Glomerular visceral epithelial cell (primary cell): ENCODE measurements around the gene NSL1.
"Not testable (repeated sequence)": the region's sequence is repeated elsewhere in the genome, so short reads cannot be mapped to it uniquely, and the experiment has no call there.

Source experiments
- DNase-seq: peaks from one replicate; pipeline ENCODE4 v3.0.0-alpha.2; 2016; ENCODE audit errors: extremely low spot score

Gene NSL1

DNA sequence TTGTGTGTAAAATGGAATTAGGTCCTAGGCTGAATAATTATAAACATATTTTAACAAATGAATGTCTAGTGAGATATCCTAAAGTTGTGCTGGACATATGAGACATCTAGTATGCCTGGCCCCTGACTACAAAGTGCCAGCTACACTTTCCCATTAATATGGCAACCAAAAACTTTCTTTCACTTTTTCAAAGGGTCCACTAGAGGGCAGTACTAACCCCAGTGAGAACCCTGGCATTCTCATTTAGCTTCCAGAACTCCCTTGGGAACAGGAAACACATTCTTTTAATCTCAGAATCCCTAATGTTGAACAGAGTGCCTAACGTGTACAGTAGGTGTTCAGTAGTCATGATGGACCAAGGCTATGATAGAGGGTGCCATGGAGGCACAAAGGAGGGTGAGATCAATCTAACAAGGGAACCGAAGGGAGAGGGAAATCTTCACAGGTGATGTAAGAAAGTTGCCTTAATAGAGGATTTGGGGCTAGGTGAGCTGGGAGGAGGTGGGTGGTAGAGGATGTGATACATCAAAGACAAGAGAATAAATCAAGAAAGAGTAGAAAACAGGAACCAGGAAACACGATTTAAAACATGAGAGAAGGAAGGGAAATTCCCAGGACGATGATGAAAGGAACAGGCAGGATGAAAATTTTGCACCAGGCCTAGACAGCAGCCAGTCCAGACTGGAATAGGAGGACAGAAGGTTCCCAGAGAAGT is 41.6 kb downstream of the NSL1 start:
- peak; percentile 73 for DNase-seq

DNA sequence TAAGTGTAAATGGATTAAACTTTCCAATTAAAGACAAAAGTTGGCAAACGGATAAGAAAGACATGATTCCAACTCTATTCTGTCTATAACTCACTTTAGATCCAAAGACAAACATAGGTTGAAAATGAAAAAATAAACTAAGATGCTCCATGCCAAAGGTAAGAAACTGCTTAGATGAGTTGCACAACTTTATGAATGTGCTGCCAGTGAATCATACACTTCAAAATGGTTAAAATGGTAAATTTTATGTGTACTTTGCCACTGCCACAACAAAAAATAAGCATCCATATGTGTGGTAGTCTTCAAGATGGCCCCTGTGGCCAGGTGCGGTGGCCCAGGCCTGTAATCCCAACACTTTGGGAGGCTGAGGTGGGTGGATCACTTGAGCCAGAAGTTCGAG is 45.0 kb downstream of the NSL1 start:
- DNase-seq = no peak

GRCh38 chr1:212745303-212745702 is 46.3 kb downstream of the NSL1 start:
- no peak for DNase-seq

DNA sequence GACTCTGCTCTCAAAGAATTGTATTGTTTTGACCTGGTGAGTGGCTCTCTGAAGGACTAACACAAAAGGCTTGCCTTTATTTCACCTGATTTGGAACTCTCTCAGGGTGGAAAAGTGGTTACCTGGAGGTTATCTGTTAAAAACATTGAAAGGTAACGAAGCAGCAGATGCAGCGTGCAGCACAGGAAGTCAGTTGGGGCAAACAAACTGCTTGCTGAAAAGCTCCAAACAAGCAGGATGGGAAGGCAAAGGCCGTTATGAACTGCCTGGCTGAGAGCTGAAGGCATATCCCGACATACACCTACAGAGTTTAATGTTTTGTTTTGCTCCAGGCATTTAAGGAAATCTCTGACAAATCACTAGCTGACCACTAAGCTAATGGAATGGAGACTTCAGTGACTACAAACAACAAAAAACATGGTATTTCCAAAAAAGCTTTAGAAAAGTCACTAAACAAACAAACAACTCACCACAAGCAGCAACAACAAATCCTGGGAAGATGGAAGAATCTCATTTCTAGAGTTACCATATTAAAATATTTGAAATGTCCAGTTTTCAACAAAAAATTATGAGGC is 47.6 kb downstream of the NSL1 start:
- DNase-seq = no peak

GRCh38 chr1:212738330-212738729 is 53.2 kb downstream of the NSL1 start:
- DNase-seq = no peak

- DNase-seq = no peak
Measured at GRCh38 chr1:212737559-212737958, 54.0 kb downstream of the NSL1 start.

DNA sequence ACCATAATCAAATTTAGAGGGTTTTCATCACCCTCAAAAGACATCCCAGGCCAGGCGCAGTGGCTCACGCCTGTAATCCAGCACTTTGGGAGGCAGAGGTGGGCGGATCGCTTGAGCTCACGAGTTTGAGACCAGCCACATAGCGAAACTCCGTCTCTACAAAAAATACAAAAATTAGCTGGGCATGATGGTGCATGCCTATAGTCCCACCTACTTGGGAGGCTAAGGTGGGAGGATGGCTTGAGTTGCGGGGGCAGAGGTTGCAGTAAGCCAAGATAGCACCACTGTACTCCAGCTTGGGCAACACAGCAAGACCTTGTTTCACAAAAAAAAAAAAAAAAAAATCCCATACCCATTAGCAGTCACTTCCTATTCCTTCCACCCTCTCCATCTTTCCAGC is 58.5 kb downstream of the NSL1 start:
- DNase-seq = no peak

DNA sequence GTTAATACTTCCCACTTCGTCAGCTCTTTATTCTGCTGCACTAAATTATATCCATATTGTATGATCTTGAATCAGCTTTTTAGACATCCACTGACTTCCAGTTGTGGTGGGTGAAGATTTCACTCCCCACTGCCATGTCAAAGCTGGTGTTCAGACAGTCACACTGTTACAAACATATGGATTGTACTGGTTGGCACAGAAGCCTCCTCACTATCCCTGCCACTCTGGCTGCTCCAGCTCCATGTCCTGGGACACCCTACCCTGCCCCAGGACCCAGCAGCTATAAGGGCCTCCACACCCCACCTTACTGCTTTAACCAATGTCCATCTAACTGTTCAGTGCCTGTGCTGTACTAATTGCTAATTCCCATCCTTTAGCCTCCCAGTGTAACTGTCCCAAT is 59.9 kb downstream of the NSL1 start:
- DNase-seq = no peak

DNA sequence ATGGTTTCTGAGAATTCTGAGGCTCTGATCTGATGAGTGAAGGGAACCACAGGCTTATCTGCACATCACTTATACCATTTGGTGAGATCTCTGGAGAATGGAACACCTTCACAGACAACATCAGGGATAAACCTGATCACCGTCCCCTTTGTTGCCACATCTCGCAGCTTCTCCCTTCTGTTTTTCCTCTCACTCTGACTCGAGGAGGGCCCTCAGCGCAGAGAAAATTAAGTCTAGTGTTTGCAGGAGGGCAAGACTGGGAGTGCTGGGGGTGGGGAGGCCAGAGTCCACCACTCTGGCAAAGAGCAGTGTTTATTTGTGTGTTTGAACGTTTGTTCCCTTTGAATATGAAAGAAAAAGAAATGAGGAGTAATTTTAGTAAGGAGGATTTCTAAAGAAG is 63.0 kb downstream of the NSL1 start:
- DNase-seq = no peak

- DNase-seq = peak; percentile 86
Measured at GRCh38 chr1:212727386-212728181, 64.0 kb downstream of the NSL1 start.

DNA sequence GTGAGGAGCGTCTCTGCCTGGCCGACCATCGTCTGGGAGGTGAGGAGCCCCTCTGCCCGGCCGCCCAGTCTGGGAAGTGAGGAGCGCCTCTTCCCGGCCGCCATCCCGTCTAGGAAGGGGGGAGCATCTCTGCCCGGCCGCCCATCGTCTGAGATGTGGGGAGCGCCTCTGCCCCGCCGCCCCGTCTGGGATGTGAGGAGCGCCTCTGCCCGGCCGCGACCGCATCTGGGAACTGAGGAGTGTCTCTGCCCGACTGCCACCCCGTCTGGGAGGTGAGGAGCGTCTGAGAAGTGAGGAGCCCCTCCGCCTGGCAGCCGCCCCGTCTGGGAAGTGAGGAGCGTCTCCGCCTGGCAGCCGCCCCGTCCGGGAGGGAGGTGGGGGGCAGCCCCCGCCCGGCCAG is 66.9 kb downstream of the NSL1 start:
- not testable (repeated sequence) for DNase-seq

DNA sequence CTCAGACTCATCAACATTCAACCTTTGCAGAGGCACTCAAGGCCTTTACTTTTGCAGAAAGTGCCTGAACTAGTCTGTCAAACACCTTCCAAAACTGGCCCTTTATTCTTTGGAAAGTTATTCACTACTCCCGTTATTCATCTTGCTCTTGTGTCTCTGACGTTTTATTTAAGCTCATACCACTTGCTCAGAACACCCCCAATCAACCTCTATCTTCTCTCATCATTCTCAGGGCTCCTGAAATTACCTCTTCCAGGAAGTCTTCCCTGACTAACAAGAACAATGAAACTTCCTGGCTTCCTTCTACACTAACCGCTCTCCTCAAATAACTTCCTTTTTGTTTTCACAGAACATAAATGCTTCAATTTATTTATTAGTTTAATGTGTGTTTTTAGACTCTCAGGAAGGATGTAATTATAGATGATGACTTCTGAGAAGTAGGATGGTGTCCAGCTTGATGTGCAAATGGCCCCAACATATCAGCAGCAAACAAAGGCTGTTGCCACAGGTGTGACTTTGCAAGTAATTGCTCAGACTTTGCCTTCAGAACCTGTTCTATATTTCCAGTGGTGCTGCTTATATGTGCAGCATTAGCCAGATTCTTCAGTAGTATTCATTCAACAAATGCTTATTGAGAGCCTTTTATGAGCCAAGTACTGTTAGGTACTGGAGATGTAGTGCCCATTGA is 69.2 kb downstream of the NSL1 start:
- DNase-seq = no peak

GRCh38 chr1:212721388-212722247 is 70.0 kb downstream of the NSL1 start:
- DNase-seq = peak; percentile 61

- no peak for DNase-seq
Measured at GRCh38 chr1:212719633-212720032, 71.9 kb downstream of the NSL1 start.

DNA sequence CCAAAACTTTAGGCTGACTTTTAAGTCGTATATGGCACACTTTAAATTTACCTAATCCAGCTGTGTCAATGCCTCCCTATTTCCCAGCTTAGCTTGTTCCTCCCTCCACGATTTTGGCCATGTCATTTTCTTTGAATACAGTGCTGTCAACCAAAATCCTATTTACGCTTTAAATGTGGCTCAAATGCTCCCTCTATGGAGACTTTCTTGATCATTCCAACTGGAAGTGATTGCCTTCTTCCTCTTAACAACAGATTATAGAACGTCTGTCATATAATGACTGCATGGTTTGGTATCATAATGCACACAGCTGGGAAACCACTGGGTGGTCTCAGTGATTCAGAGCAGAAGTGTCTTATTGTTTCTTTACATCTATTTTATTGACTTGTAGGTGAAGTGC is 73.1 kb downstream of the NSL1 start:
- no peak for DNase-seq

GRCh38 chr1:212716161-212716560 is 75.4 kb downstream of the NSL1 start:
- DNase-seq = no peak

DNA sequence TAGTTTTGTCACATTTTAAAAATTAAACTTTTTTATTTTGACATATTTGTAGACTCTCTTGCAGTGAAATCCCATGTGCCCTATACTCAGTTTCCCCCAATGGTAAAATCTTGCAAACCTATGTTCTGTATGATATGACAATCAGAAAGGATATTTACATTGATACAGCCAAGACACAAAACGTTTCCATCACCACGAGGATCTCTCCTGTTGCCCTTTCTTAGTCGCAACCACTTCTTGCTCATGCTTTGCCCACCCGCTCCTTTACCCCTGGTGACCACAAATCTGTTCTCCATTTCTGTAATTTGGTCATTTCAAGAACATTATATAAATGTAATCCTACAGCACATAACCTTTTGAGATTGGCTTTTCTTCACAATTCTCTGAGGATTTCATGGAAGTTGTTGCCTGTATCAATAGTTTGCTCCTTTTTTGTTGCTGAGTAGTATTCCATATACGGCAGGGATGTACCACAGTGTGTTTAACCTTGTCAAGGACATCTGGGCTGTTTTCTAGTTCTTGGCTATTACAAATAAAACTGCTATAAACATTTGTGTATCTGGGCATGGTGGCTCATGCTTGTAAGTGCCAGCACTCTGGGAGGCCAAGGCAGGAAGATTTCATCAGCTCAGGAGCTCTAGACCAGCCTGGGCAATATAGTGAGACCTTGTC is 78.0 kb downstream of the NSL1 start:
- no peak for DNase-seq

- no peak for DNase-seq
Measured at GRCh38 chr1:212712451-212713303, 78.9 kb downstream of the NSL1 start.

- not testable (repeated sequence) for DNase-seq
Measured at GRCh38 chr1:212711974-212712373, 79.6 kb downstream of the NSL1 start.

DNA sequence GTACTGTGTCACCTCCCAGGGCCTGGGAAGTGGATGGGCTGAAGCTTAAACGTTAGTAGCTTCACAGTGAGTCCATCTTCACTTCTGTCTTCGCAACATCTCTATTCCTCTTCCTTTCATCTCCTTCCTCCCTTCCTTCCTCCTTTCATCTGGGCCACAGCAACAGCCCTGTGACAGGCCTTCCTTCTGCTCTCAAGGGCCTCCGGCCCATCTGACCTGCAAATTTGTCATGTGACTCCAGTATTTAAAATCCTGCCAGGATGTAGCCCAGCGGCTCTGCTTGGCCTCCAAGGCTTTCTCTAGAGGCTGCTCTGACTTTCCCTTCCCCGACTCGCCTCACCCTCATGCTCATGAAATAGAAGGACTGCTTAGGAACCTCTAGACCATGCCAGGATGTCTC is 81.0 kb downstream of the NSL1 start:
- DNase-seq = no peak
